Measurements from ENCODE around the gene PCDHGA9.

DNA sequence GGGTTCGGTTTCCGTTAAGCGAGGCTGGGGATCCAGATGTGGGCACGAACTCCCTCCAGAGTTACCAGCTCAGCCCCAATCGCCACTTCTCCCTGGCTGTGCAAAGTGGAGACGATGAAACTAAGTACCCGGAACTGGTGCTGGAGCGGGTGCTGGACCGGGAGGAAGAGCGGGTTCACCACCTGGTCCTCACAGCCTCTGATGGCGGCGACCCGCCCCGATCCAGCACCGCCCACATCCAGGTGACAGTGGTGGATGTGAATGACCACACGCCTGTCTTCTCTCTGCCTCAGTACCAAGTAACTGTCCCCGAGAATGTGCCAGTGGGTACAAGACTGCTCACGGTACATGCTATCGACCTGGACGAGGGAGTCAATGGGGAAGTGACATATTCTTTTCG lies 19.2 kb upstream of the PCDHGA9 start:
- TF ChIP-seq, protein P1, sequence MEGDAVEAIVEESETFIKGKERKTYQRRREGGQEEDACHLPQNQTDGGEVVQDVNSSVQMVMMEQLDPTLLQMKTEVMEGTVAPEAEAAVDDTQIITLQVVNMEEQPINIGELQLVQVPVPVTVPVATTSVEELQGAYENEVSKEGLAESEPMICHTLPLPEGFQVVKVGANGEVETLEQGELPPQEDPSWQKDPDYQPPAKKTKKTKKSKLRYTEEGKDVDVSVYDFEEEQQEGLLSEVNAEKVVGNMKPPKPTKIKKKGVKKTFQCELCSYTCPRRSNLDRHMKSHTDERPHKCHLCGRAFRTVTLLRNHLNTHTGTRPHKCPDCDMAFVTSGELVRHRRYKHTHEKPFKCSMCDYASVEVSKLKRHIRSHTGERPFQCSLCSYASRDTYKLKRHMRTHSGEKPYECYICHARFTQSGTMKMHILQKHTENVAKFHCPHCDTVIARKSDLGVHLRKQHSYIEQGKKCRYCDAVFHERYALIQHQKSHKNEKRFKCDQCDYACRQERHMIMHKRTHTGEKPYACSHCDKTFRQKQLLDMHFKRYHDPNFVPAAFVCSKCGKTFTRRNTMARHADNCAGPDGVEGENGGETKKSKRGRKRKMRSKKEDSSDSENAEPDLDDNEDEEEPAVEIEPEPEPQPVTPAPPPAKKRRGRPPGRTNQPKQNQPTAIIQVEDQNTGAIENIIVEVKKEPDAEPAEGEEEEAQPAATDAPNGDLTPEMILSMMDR (IDR thresholded peaks at IDR 0.05): no peak
- TF ChIP-seq POLR2AphosphoS5 (IDR thresholded peaks at IDR 0.05; ENCODE audit: low read depth, low read length): no peak
- TF ChIP-seq SIN3A (IDR thresholded peaks at IDR 0.05; ENCODE audit: borderline replicate concordance, insufficient read depth, low read depth, low read length): no peak
- TF ChIP-seq, protein P2, sequence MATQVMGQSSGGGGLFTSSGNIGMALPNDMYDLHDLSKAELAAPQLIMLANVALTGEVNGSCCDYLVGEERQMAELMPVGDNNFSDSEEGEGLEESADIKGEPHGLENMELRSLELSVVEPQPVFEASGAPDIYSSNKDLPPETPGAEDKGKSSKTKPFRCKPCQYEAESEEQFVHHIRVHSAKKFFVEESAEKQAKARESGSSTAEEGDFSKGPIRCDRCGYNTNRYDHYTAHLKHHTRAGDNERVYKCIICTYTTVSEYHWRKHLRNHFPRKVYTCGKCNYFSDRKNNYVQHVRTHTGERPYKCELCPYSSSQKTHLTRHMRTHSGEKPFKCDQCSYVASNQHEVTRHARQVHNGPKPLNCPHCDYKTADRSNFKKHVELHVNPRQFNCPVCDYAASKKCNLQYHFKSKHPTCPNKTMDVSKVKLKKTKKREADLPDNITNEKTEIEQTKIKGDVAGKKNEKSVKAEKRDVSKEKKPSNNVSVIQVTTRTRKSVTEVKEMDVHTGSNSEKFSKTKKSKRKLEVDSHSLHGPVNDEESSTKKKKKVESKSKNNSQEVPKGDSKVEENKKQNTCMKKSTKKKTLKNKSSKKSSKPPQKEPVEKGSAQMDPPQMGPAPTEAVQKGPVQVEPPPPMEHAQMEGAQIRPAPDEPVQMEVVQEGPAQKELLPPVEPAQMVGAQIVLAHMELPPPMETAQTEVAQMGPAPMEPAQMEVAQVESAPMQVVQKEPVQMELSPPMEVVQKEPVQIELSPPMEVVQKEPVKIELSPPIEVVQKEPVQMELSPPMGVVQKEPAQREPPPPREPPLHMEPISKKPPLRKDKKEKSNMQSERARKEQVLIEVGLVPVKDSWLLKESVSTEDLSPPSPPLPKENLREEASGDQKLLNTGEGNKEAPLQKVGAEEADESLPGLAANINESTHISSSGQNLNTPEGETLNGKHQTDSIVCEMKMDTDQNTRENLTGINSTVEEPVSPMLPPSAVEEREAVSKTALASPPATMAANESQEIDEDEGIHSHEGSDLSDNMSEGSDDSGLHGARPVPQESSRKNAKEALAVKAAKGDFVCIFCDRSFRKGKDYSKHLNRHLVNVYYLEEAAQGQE (IDR thresholded peaks at IDR 0.05; ENCODE audit: insufficient read depth in 1 of 2, low read depth in 2 of 2, low read length in 1 of 2): no peak
- no peak for TF ChIP-seq TCF7L2 (IDR thresholded peaks at IDR 0.05; ENCODE audit: low read depth, low read length)

Data from Panc1 (cell line).